Left cardiac atrium (tissue), 4 donors: ENCODE measurements around the gene PPME1. TPM values are rescaled to one million over a fixed set of nuclear protein-coding genes. Genes with fewer than 3 reads are reported as not detected.

ENCODE experiments used
- ATAC-seq, 2 donors: fragments of 200-7000 bp; cut with Tn5 transposase; one replicate each; pipeline ENCODE4 v1.9.1; 2020; ENCODE audit warnings: mild to moderate bottlenecking in 2 of 2, moderate library complexity in 2 of 2
- DNase-seq: peaks from one replicate; pipeline ENCODE4 v3.0.0-alpha.2; 2020
- intact Hi-C, 2 donors: fragments of 100-400 bp; cut with DNase I; formaldehyde crosslinking; loops; one replicate each; pipeline versions ENCODE4 v1.14.1 to v1.15.1; 2022 to 2023
- total RNA-seq, 2 donors: library from RNA; stranded (reverse); fragmentation: NEBNext Ultra II Directional; extraction: Animal tissue kit (Norgen Biotek cat#: 25700); gene quantifications; one replicate each; pipeline ENCODE4 v1.2.1, GENCODE V29; 2021
- donor health status: DM: no; HTN: yes; CAD: no.
- donor health status: DM: no; HTN: yes; CAD: no; lungs with severe emphysema.
- donor health status: DM: yes; HTN: yes; CAD: no.
- donor health status: Dilated cardiomyopathy.

Gene PPME1
- total RNA-seq, 2 donors from 2014 or later, result 26.9 to 31.7 TPM

- no peak for ATAC-seq
- DNase-seq, result no peak
- intact Hi-C loops, result no loop called here
Measured at GRCh38 chr11:74206746-74207145, 35.7 kb downstream of the PPME1 start.

GRCh38 chr11:74208507-74208906 is 37.4 kb downstream of the PPME1 start:
- DNase-seq (no peak), ATAC-seq (no peak)
- intact Hi-C loops, result no loop called here

GRCh38 chr11:74212533-74212932 is 41.4 kb downstream of the PPME1 start:
- ATAC-seq (no peak), DNase-seq (no peak)
- intact Hi-C loops, result no loop called here

- no peak for ATAC-seq
- intact Hi-C loops, result no loop called here
Measured at GRCh38 chr11:74220376-74220775, 49.3 kb downstream of the PPME1 start.

GRCh38 chr11:74221816-74222215 is 50.7 kb downstream of the PPME1 start:
- peak in 1 of 2 donors; percentile 38 for ATAC-seq

More at GRCh38 chr11:74220376-74220775, 49.3 kb downstream of the PPME1 start:
- DNase-seq, result no peak

GRCh38 chr11:74225565-74225964 is 54.5 kb downstream of the PPME1 start:
- no peak for ATAC-seq
- DNase-seq, result no peak
- intact Hi-C loops, result no loop called here

More at GRCh38 chr11:74221816-74222215, 50.7 kb downstream of the PPME1 start:
- intact Hi-C loops, result no loop called here
- no peak for DNase-seq

GRCh38 chr11:74226907-74227306 is 55.8 kb downstream of the PPME1 start:
- peak; percentile 66 to 84 for ATAC-seq
- intact Hi-C loops, result no loop called here
- no peak for DNase-seq

GRCh38 chr11:74232311-74232950 is 61.3 kb downstream of the PPME1 start:
- no peak for DNase-seq
- intact Hi-C loops, result no loop called here
- ATAC-seq, result peak; percentile 35 to 67

- DNase-seq, result no peak
- no peak for ATAC-seq
- intact Hi-C loops, result no loop called here
Measured at GRCh38 chr11:74233683-74234082, 62.6 kb downstream of the PPME1 start.

- intact Hi-C loops, result no loop called here
- ATAC-seq (peak in 1 of 2 donors; percentile 40), DNase-seq (no peak)
Measured at GRCh38 chr11:74235121-74235520, 64.0 kb downstream of the PPME1 start.

- ATAC-seq (no peak), DNase-seq (no peak)
- intact Hi-C loops, result no loop called here
Measured at GRCh38 chr11:74237541-74237940, 66.5 kb downstream of the PPME1 start.

- no peak for ATAC-seq
- intact Hi-C loops, result no loop called here
- no peak for DNase-seq
Measured at GRCh38 chr11:74238243-74238642, 67.2 kb downstream of the PPME1 start.

GRCh38 chr11:74248469-74248868 is 77.4 kb downstream of the PPME1 start:
- ATAC-seq (no peak), DNase-seq (no peak)
- intact Hi-C loops, result no loop called here

GRCh38 chr11:74249496-74249895 is 78.4 kb downstream of the PPME1 start:
- intact Hi-C loops, result no loop called here
- ATAC-seq, result no peak

GRCh38 chr11:74253361-74253760 is 82.3 kb downstream of the PPME1 start:
- no peak for DNase-seq
- no peak for ATAC-seq

More at GRCh38 chr11:74249496-74249895, 78.4 kb downstream of the PPME1 start:
- no peak for DNase-seq

GRCh38 chr11:74255741-74256375 is 84.8 kb downstream of the PPME1 start:
- ATAC-seq (peak; percentile 58 to 65), DNase-seq (peak; percentile 33)
- intact Hi-C loops, result loop anchor here (2.0 to 10.0 kb wide), 5 partner anchors 66 to 316 kb away; no protein-coding TSS in a partner anchor

More at GRCh38 chr11:74253361-74253760, 82.3 kb downstream of the PPME1 start:
- intact Hi-C loops, result loop anchor here in 1 of 2 donors (10.0 kb wide), 1 partner anchor 71 kb away; no protein-coding TSS in a partner anchor

- intact Hi-C loops, result loop anchor here (5.0 to 10.0 kb wide), 4 partner anchors 66 to 316 kb away; no protein-coding TSS in a partner anchor
- no peak for DNase-seq
- no peak for ATAC-seq
Measured at GRCh38 chr11:74256378-74257133, 85.5 kb downstream of the PPME1 start.

- peak; percentile 64 to 84 for ATAC-seq
- intact Hi-C loops, result loop anchor here (5.0 to 10.0 kb wide), 4 partner anchors 64 to 314 kb away; no protein-coding TSS in a partner anchor
- peak; percentile 59 for DNase-seq
Measured at GRCh38 chr11:74257959-74258553, 87.0 kb downstream of the PPME1 start.

- intact Hi-C loops, result no loop called here
- ATAC-seq, result no peak
- DNase-seq, result no peak
Measured at GRCh38 chr11:74262725-74263124, 91.6 kb downstream of the PPME1 start.
